PC-3 (cell line): ENCODE data around the gene DYSF.

Experiments used
- CTCF ChIP-seq: fragments of 300-600 bp; sonication (generic); conservative IDR thresholded peaks from 2 replicates; pipeline ENCODE4 v1.5.1; 2017; ENCODE audit warnings: antibody characterized with exemption, low read depth, mild to moderate bottlenecking, low read length
- EZH2 ChIP-seq: fragments of 300-600 bp; sonication (generic); IDR thresholded peaks from one replicate; pipeline ENCODE4 v1.6.1; 2017; ENCODE audit warnings: antibody characterized with exemption, mild to moderate bottlenecking, low read length; ENCODE audit not compliant: unreplicated experiment
- EZH2phosphoT487 ChIP-seq: fragments of 300-600 bp; sonication (generic); IDR thresholded peaks from 2 replicates; pipeline ENCODE4 v1.6.1; 2018; ENCODE audit warnings: mild to moderate bottlenecking, antibody characterized with exemption, low read length, borderline replicate concordance

DNA sequence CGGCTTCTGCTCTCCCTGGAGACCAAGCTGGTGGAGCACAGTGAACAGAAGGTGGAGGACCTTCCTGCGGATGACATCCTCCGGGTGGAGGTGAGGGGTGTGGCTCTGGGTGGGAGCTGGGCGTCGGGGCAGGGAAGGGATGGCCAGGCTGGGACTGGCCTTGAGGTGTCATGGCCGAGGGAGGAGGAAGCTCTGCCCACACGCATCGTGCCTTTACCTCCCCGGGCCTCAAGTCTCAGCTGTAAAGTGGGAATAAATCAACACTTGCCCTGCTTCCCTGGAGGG is 98.2 kb downstream of the DYSF start:
- no peak for TF ChIP-seq CTCF
- no peak for TF ChIP-seq EZH2
- no peak for TF ChIP-seq EZH2phosphoT487
